OCI-LY3 (cell line): ENCODE results near the gene CIB4.

ENCODE experiments used
- H2AFZ ChIP-seq: fragments of 200-600, 300-600 bp; shearing (Covaris generic); 2 replicates; pipeline ENCODE4 v1.6.0; 2014; ENCODE audit warnings: antibody characterized with exemption, low read depth, low read length
- H3K27ac ChIP-seq: fragments of 200-600, 300-600 bp; sonication (generic); 2 replicates; pipeline ENCODE4 v1.5.1; 2014; ENCODE audit warnings: mild to moderate bottlenecking, low read length, moderate library complexity, mixed read lengths
- H3K27me3 ChIP-seq: fragments of 200-600, 300-600 bp; sonication (generic); 2 replicates; pipeline ENCODE4 v1.6.1; 2014; ENCODE audit warnings: low read depth, low read length, mixed read lengths
- H3K36me3 ChIP-seq: fragments of 200-600, 300-600 bp; sonication (generic); replicated peaks from 2 replicates; pipeline ENCODE3; 2014; ENCODE audit warnings: low read depth, low read length, mixed read lengths
- H3K4me1 ChIP-seq: fragments of 300-600, 200-600 bp; sonication (generic); 2 replicates; pipeline ENCODE4 v1.6.1; 2014; ENCODE audit warnings: low read length, mixed read lengths
- H3K4me2 ChIP-seq: fragments of 200-600, 300-600 bp; sonication (generic); 2 replicates; pipeline ENCODE4 v1.6.1; 2014; ENCODE audit warnings: low read length, mixed read lengths
- H3K4me3 ChIP-seq: fragments of 300-600, 200-600 bp; sonication (generic); 2 replicates; pipeline ENCODE4 v1.5.1; 2014; ENCODE audit warnings: antibody characterized with exemption, mild to moderate bottlenecking, low read length, moderate library complexity
- H3K79me2 ChIP-seq: fragments of 300-600, 200-600 bp; shearing (Covaris generic); 2 replicates; pipeline ENCODE4 v1.6.1; 2014; ENCODE audit warnings: mild to moderate bottlenecking, low read length, mixed read lengths
- H3K9ac ChIP-seq: fragments of 300-600, 200-600 bp; shearing (Covaris generic); 2 replicates; pipeline ENCODE4 v1.6.0; 2014; ENCODE audit warnings: mild to moderate bottlenecking, low read length, moderate library complexity
- H3K9me3 ChIP-seq: fragments of 200-600, 300-600 bp; shearing (Covaris generic); 2 replicates; pipeline ENCODE4 v1.6.1; 2014; ENCODE audit warnings: low read length, mixed read lengths; ENCODE audit not compliant: insufficient read depth
- H4K20me1 ChIP-seq: fragments of 200-600, 300-600 bp; sonication (generic); 2 replicates; pipeline ENCODE4 v1.6.1; 2016; ENCODE audit warnings: low read length, mixed read lengths; ENCODE audit not compliant: insufficient read depth
- CTCF ChIP-seq: fragments of 200-600, 300-600 bp; sonication (generic); IDR thresholded peaks from 2 replicates; pipeline ENCODE4 v1.5.1; 2014; ENCODE audit warnings: antibody characterized with exemption, low read length, low read depth
- EZH2phosphoT487 ChIP-seq: fragments of 200-600 bp; shearing (Covaris generic); IDR thresholded peaks from 2 replicates; pipeline ENCODE4 v1.6.1; 2018; ENCODE audit warnings: antibody characterized with exemption, mixed run types, low read depth

The CIB4 gene

GRCh38 chr2:26621469-26622199 lies 19.5 kb downstream of the CIB4 start:
- H3K9ac ChIP-seq, result no peak overlapping the region
- TF ChIP-seq CTCF (no peak), EZH2phosphoT487 (no peak)
- no peaks in the 10 kb centered on the region for H3K79me2 ChIP-seq
- H3K9me3 ChIP-seq, result no peaks in the 10 kb centered on the region
- H2AFZ ChIP-seq, result no peak overlapping the region
- no peaks in the 10 kb centered on the region for H3K36me3 ChIP-seq
- H3K27ac ChIP-seq, result no peak overlapping the region
- no peaks in the 10 kb centered on the region for H3K4me1 ChIP-seq
- H4K20me1 ChIP-seq, result no peaks in the 10 kb centered on the region
- H3K27me3 ChIP-seq, result no peaks in the 10 kb centered on the region; the same call in 1 of the 2 replicates
- H3K4me2 ChIP-seq, result no peak overlapping the region
- no peak overlapping the region for H3K4me3 ChIP-seq

- H3K4me2 ChIP-seq, result no peak overlapping the region
- H2AFZ ChIP-seq, result no peak overlapping the region
- H3K9ac ChIP-seq, result no peak overlapping the region
- no peaks in the 10 kb centered on the region; the same call in 1 of the 2 replicates for H3K27me3 ChIP-seq
- no peaks in the 10 kb centered on the region for H3K36me3 ChIP-seq
- no peak overlapping the region for H3K4me3 ChIP-seq
- no peaks in the 10 kb centered on the region for H4K20me1 ChIP-seq
- H3K4me1 ChIP-seq, result no peaks in the 10 kb centered on the region
- H3K27ac ChIP-seq, result no peak overlapping the region
- TF ChIP-seq EZH2phosphoT487 (no peak), CTCF (no peak)
- H3K9me3 ChIP-seq, result no peaks in the 10 kb centered on the region
- H3K79me2 ChIP-seq, result no peaks in the 10 kb centered on the region
Measured at GRCh38 chr2:26620031-26620605, 21.0 kb downstream of the CIB4 start.

- TF ChIP-seq CTCF, result no peak
- TF ChIP-seq EZH2phosphoT487, result no peak
- no peaks in the 10 kb centered on the region for H3K36me3 ChIP-seq
- H3K79me2 ChIP-seq, result no peaks in the 10 kb centered on the region
- H3K27ac ChIP-seq, result no peak overlapping the region
- no peak overlapping the region for H3K4me3 ChIP-seq
- no peak overlapping the region for H3K4me2 ChIP-seq
- no peaks in the 10 kb centered on the region; the same call in 1 of the 2 replicates for H3K27me3 ChIP-seq
- H3K9me3 ChIP-seq, result no peaks in the 10 kb centered on the region
- no peak overlapping the region for H2AFZ ChIP-seq
- H3K9ac ChIP-seq, result no peak overlapping the region
- H3K4me1 ChIP-seq, result no peaks in the 10 kb centered on the region
- H4K20me1 ChIP-seq, result no peaks in the 10 kb centered on the region
Measured at GRCh38 chr2:26619521-26619951, 21.6 kb downstream of the CIB4 start.

- Histone ChIP-seq H3K4me3 (no peak overlapping the region), H3K79me2 (no peaks in the 10 kb centered on the region), H3K27me3 (no peaks in the 10 kb centered on the region; the same call in 1 of the 2 replicates), H2AFZ (no peak overlapping the region), H3K36me3 (no peaks in the 10 kb centered on the region), H4K20me1 (no peaks in the 10 kb centered on the region), H3K27ac (no peak overlapping the region), H3K4me1 (no peaks in the 10 kb centered on the region), H3K9ac (no peak overlapping the region), H3K4me2 (no peak overlapping the region), H3K9me3 (no peaks in the 10 kb centered on the region)
- TF ChIP-seq EZH2phosphoT487, result no peak
- no peak for TF ChIP-seq CTCF
Measured at GRCh38 chr2:26619096-26619495, 22.1 kb downstream of the CIB4 start.
